ENCODE results near the gene C1orf21. TPM values are rescaled to one million over a fixed set of nuclear protein-coding genes. Genes with fewer than 3 reads are reported as not detected.

The C1orf21 gene
- total and polyA plus RNA-seq, 8 donors = 4.1 to 13.9 (median 7.7) TPM

GRCh38 chr1:184664661-184665060, 277.8 kb downstream of the C1orf21 start:
- Histone ChIP-seq H3K9me3 (no peaks in the 10 kb centered on the region), H3K4me3 (no peak overlapping the region), H3K27me3 (no peaks in the 10 kb centered on the region), H3K36me3 (no peaks in the 10 kb centered on the region), H3K27ac (no peak overlapping the region), H3K4me1 (no peaks in the 10 kb centered on the region)
- no peak for FAIRE-seq
- TF ChIP-seq, protein P1, sequence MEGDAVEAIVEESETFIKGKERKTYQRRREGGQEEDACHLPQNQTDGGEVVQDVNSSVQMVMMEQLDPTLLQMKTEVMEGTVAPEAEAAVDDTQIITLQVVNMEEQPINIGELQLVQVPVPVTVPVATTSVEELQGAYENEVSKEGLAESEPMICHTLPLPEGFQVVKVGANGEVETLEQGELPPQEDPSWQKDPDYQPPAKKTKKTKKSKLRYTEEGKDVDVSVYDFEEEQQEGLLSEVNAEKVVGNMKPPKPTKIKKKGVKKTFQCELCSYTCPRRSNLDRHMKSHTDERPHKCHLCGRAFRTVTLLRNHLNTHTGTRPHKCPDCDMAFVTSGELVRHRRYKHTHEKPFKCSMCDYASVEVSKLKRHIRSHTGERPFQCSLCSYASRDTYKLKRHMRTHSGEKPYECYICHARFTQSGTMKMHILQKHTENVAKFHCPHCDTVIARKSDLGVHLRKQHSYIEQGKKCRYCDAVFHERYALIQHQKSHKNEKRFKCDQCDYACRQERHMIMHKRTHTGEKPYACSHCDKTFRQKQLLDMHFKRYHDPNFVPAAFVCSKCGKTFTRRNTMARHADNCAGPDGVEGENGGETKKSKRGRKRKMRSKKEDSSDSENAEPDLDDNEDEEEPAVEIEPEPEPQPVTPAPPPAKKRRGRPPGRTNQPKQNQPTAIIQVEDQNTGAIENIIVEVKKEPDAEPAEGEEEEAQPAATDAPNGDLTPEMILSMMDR (IDR thresholded peaks at IDR 0.05) = no peak
- ATAC-seq = no peak
- intact Hi-C loops (cut with DNase I) = no loop called here
- 74 to 78% methylated on average over 15 of the region's 15 CpGs for WGBS, 2 donors
- DNase-seq = peak in 1 of 6 donors; percentile 39

GRCh38 chr1:184665360-184665759, 278.5 kb downstream of the C1orf21 start:
- TF ChIP-seq, protein P1 (IDR thresholded peaks at IDR 0.05) = no peak
- Histone ChIP-seq H3K9me3 (no peaks in the 10 kb centered on the region), H3K4me1 (no peaks in the 10 kb centered on the region), H3K27ac (no peak overlapping the region), H3K27me3 (no peaks in the 10 kb centered on the region), H3K36me3 (no peaks in the 10 kb centered on the region), H3K4me3 (no peak overlapping the region)
- ATAC-seq (no peak), FAIRE-seq (no peak), DNase-seq (no peak)
- 66 to 79% methylated on average over 6 of the region's 6 CpGs for WGBS, 2 donors
- intact Hi-C loops (cut with DNase I) = no loop called here

DNA sequence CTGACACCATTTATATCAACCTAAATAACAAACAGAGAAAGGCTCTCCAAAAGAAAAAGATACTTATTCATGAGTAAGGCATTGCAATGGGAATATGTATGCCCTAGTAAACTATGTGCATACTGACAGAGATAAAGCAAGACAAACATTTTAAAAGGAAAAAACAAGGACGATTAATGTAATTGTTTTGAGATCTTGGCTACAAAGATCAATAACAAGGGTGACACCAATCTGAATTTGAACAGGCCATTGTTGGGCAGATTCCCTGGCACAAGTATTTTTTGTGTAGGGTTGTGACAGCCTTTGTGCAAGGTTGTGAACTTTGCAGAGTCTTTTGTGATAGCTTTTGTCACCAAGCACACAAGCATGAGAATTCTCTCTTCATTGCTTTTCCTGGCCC, 282.6 kb downstream of the C1orf21 start:
- Histone ChIP-seq H3K4me1 (no peaks in the 10 kb centered on the region), H3K27ac (no peak overlapping the region), H3K36me3 (no peaks in the 10 kb centered on the region), H3K4me3 (no peak overlapping the region), H3K9me3 (no peaks in the 10 kb centered on the region), H3K27me3 (no peaks in the 10 kb centered on the region)
- TF ChIP-seq, protein P1 (IDR thresholded peaks at IDR 0.05) = no peak
- intact Hi-C loops (cut with DNase I) = no loop called here
- no peak for ATAC-seq
- WGBS, 2 donors = 25 to 28% methylated on average over 1 of the region's 1 CpG
- no peak for DNase-seq
- FAIRE-seq = no peak

- Histone ChIP-seq H3K4me3 (no peak overlapping the region), H3K27me3 (no peaks in the 10 kb centered on the region), H3K9me3 (no peaks in the 10 kb centered on the region), H3K4me1 (no peaks in the 10 kb centered on the region), H3K27ac (no peak overlapping the region), H3K36me3 (no peaks in the 10 kb centered on the region)
- TF ChIP-seq, protein P1 (IDR thresholded peaks at IDR 0.05) = no peak
- ATAC-seq (no peak), DNase-seq (no peak), FAIRE-seq (no peak)
- intact Hi-C loops (cut with DNase I) = no loop called here
- WGBS, 2 donors = 68 to 72% methylated on average over 9 of the region's 9 CpGs
Observed at GRCh38 chr1:184672013-184672726, 285.3 kb downstream of the C1orf21 start.

GRCh38 chr1:184673305-184673704, 286.5 kb downstream of the C1orf21 start:
- no peaks in the 10 kb centered on the region for H3K9me3 ChIP-seq
- ATAC-seq (no peak), FAIRE-seq (no peak), DNase-seq (no peak)
- H3K36me3 ChIP-seq = no peaks in the 10 kb centered on the region
- no peaks in the 10 kb centered on the region for H3K4me1 ChIP-seq
- H3K4me3 ChIP-seq = no peak overlapping the region
- intact Hi-C loops (cut with DNase I) = no loop called here
- 79% methylated on average over 9 of the region's 9 CpGs for WGBS, 2 donors
- no peak overlapping the region for H3K27ac ChIP-seq
- TF ChIP-seq, protein P1 (IDR thresholded peaks at IDR 0.05) = no peak
- no peaks in the 10 kb centered on the region for H3K27me3 ChIP-seq
